Sigmoid colon (tissue), 7 donors: ENCODE measurements around the gene SIGLEC8. TPM values are rescaled to one million over a fixed set of nuclear protein-coding genes. Genes with fewer than 3 reads are reported as not detected.
"Not testable (repeated sequence)": the region's sequence is repeated elsewhere in the genome, so short reads cannot be mapped to it uniquely, and the experiment has no call there.

ENCODE experiments used
- DNase-seq: peaks from one replicate; pipeline ENCODE4 v3.0.0-alpha.2; 2019
- H3K27ac ChIP-seq, 4 donors: fragments of 200-600 bp; sonication (generic); one replicate each; pipeline ENCODE4 v1.5.1; 2016 to 2019; ENCODE audit warnings: mild to moderate bottlenecking in 1 of 4
- H3K27me3 ChIP-seq, 3 donors: fragments of 200-600 bp; sonication (generic); one replicate each; pipeline ENCODE4 v1.5.1; 2019; ENCODE audit warnings: mild to moderate bottlenecking in 1 of 3
- H3K36me3 ChIP-seq, 4 donors: fragments of 200-600 bp; sonication (generic); one replicate each; pipeline ENCODE4 v1.5.1; 2016 to 2019
- H3K4me1 ChIP-seq, 4 donors: fragments of 200-600 bp; sonication (generic); one replicate each; pipeline ENCODE4 v1.5.1; 2017 to 2019
- H3K4me3 ChIP-seq, 4 donors: fragments of 200-600 bp; sonication (generic); one replicate each; pipeline ENCODE4 v1.5.1; 2017 to 2019; ENCODE audit warnings: mild to moderate bottlenecking in 2 of 4, moderate library complexity in 1 of 4
- H3K9me3 ChIP-seq, 4 donors: fragments of 200-600 bp in 3 of 4; sonication (generic) in 3 of 4; one replicate each; pipeline versions ENCODE4 v1.5.1 to v1.6.1; 2013 to 2019
- EP300 ChIP-seq, 4 donors: sonication (generic); formaldehyde crosslinking; IDR thresholded peaks; one replicate each; pipeline ENCODE4 v1.6.1; 2017; ENCODE audit warnings: antibody characterized with exemption in 4 of 4
- POLR2A ChIP-seq, 2 donors: fragments of 450-650 bp; IDR thresholded peaks; one replicate each; pipeline ENCODE4 v1.6.1; 2016; ENCODE audit warnings: antibody characterized with exemption in 2 of 2, mild to moderate bottlenecking in 2 of 2, moderate library complexity in 2 of 2
- POLR2AphosphoS5 ChIP-seq, 4 donors: sonication (generic); formaldehyde crosslinking; IDR thresholded peaks; one replicate each; pipeline ENCODE4 v1.6.1; 2017; ENCODE audit warnings: antibody characterized with exemption in 4 of 4
- WGBS, 2 donors: extraction: QIAGEN DNeasy Blood & Tissue Kit; methylation state at CpG; one replicate each; pipeline ENCODE4 v1.1.7; 2013; 5-methylcytosine and 5-hydroxymethylcytosine counted together
- intact Hi-C: fragments of 100-400 bp; cut with DNase I; formaldehyde crosslinking; loops from one replicate; pipeline ENCODE4 v1.15.1; 2023
- polyA plus RNA-seq, 3 donors: library from polyadenylated mRNA; stranded (reverse); fragments of 200-250 nt; gene quantifications; one replicate each; pipeline ENCODE4 v1.2.3, GENCODE V29; 2013
- total RNA-seq, 4 donors: library from RNA; depleted of rRNA; stranded (reverse); fragments of >200 nt; gene quantifications; one replicate each; pipeline ENCODE4 v1.1.0, GENCODE V29; 2016
- TF ChIP-seq, protein P1 (sequence below), 4 experiments: fragments of 450-650 bp in 3 of 4; fragments of 200-600 bp in 1 of 4; IDR thresholded peaks; one replicate each; pipeline ENCODE4 v1.5.1; 2016 to 2019; ENCODE audit warnings: antibody characterized with exemption in 4 of 4, mild to moderate bottlenecking in 3 of 4, moderate library complexity in 2 of 4
- donor health status: healthy with polysubstance abuse.
- donor health status: Bipolar disorder and iron deficiency.
- donor health status: healthy.

SIGLEC8 gene
- total and polyA plus RNA-seq, 7 donors: 0.36 to 4.9 (median 1.3) TPM; not detected in 3

- H3K4me3 ChIP-seq: no peak overlapping the region
- TF ChIP-seq EP300 (IDR thresholded peaks at IDR 0.05) (no peak), POLR2AphosphoS5 (IDR thresholded peaks at IDR 0.05) (no peak), POLR2A (IDR thresholded peaks at IDR 0.05) (no peak)
- TF ChIP-seq, protein P1, sequence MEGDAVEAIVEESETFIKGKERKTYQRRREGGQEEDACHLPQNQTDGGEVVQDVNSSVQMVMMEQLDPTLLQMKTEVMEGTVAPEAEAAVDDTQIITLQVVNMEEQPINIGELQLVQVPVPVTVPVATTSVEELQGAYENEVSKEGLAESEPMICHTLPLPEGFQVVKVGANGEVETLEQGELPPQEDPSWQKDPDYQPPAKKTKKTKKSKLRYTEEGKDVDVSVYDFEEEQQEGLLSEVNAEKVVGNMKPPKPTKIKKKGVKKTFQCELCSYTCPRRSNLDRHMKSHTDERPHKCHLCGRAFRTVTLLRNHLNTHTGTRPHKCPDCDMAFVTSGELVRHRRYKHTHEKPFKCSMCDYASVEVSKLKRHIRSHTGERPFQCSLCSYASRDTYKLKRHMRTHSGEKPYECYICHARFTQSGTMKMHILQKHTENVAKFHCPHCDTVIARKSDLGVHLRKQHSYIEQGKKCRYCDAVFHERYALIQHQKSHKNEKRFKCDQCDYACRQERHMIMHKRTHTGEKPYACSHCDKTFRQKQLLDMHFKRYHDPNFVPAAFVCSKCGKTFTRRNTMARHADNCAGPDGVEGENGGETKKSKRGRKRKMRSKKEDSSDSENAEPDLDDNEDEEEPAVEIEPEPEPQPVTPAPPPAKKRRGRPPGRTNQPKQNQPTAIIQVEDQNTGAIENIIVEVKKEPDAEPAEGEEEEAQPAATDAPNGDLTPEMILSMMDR (IDR thresholded peaks at IDR 0.05): no peak
- no peaks in the 10 kb centered on the region for H3K36me3 ChIP-seq
- no peaks in the 10 kb centered on the region for H3K9me3 ChIP-seq
- no peak overlapping the region for H3K27ac ChIP-seq
- peaks cover 0 to 28% (median 3%) of the 10 kb centered on the region in 3 donors for H3K27me3 ChIP-seq
- no peaks in the 10 kb centered on the region for H3K4me1 ChIP-seq
- WGBS, 2 donors: 68 to 69% methylated on average over 4 of the region's 4 CpGs
- DNase-seq: peak; percentile 27
- intact Hi-C loops: no loop called here
These were observed 9.8 kb upstream of the SIGLEC8 start for GRCh38 chr19:51467864-51468544.

- DNase-seq: no peak
- no peaks in the 10 kb centered on the region for H3K4me1 ChIP-seq
- no peaks in the 10 kb centered on the region for H3K36me3 ChIP-seq
- H3K4me3 ChIP-seq: no peak overlapping the region
- intact Hi-C loops: no loop called here
- 52 to 61% methylated on average over 3 of the region's 3 CpGs for WGBS, 2 donors
- H3K27me3 ChIP-seq: peaks cover 4 to 30% (median 13%) of the 10 kb centered on the region in 3 donors
- H3K9me3 ChIP-seq: no peaks in the 10 kb centered on the region
- TF ChIP-seq, protein P1 (IDR thresholded peaks at IDR 0.05): no peak
- TF ChIP-seq EP300 (IDR thresholded peaks at IDR 0.05) (no peak), POLR2A (IDR thresholded peaks at IDR 0.05) (no peak), POLR2AphosphoS5 (IDR thresholded peaks at IDR 0.05) (no peak)
- H3K27ac ChIP-seq: no peak overlapping the region
These were observed 8.5 kb upstream of the SIGLEC8 start for GRCh38 chr19:51466723-51467122.

DNA sequence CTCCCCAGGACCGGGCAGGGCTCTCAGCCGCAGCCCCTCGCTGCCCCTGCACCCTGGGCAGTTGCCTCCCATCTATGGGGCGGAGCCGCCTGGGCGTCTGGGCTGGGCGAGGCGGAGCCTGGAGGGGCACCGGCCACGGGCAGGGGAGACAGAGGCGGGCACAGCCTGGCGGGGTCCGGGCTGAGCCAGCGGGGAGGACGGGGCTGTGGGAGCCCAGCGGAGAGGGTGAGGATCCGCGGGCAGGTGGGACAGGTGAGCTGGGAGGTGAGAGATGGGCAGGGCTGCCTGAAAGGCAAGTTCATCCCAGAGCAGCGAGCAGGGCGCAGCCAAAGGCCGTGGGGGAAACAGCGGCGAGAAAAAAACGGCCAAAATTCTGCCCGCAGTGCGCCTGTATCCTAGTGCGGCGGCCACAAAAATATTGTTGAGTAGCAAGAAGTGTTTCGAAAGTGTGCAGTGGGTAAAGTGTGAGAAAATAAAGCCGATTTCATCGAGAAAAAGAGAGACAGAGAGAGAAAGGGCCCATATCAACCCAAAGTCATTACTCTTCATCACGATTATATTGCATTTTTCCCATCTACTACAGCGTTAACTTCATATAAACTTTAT is 5.8 kb upstream of the SIGLEC8 start:
- H3K4me1 ChIP-seq, H3K4me3 ChIP-seq, H3K9me3 ChIP-seq, H3K36me3 ChIP-seq, H3K27ac ChIP-seq, intact Hi-C loops, DNase-seq: not testable (repeated sequence)
- WGBS, 2 donors: 28 to 46% methylated on average over 12 to 15 of the region's 33 CpGs
- H3K27me3 ChIP-seq: peaks cover 4 to 41% (median 13%) of the 10 kb centered on the region in 3 donors

DNA sequence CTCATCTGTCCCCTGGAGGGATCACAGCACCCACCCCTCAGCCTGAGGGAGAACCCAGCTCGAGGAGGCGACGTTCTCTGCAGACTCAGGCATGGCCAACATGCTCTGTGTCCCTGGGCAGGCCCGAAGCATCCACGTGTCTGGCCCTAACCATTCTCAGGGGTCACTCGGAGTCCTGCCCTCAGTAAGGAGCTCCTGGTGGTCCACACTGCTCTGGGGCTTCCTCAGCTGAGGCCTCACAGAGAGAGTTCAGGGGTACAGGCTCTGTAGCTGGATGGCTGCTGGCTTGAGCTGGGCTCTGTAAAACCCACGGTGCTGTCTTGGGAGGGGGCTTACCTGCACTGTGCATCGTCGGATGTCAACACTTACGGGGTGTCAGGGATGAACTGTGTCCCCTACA is 4.4 kb upstream of the SIGLEC8 start:
- Histone ChIP-seq H3K27me3 (peaks cover 4 to 52% (median 13%) of the 10 kb centered on the region in 3 donors), H3K4me1 (no peaks in the 10 kb centered on the region), H3K36me3 (no peaks in the 10 kb centered on the region), H3K4me3 (no peak overlapping the region), H3K27ac (no peak overlapping the region), H3K9me3 (no peaks in the 10 kb centered on the region)
- peak; percentile 30 for DNase-seq
- TF ChIP-seq EP300 (IDR thresholded peaks at IDR 0.05) (no peak), POLR2A (IDR thresholded peaks at IDR 0.05) (no peak), POLR2AphosphoS5 (IDR thresholded peaks at IDR 0.05) (no peak)
- TF ChIP-seq, protein P1 (IDR thresholded peaks at IDR 0.05): no peak
- WGBS, 2 donors: 74 to 82% methylated on average over 10 of the region's 10 CpGs
- intact Hi-C loops: no loop called here

DNA sequence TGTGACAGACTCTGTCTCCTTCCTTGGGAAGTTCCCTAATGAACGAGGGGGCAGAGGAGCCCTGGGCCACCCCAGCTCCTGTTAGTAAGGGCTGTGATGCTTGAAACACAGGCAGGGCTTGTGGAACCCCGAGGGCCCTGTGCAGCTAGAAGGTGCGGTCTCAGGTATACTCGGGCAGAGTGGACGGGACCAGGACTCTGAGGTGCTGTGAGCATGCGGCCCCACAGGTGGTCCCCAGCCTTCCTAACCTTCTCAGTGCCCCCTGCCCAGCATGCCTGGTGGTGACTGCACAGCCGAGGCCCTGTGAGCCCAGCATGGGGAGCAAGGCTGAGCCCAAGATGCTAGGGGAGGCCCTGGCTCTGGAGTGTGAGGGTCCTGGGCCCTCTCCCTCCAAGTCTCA is 4.0 kb upstream of the SIGLEC8 start:
- H3K4me3 ChIP-seq: no peak overlapping the region
- H3K36me3 ChIP-seq: no peaks in the 10 kb centered on the region
- no peaks in the 10 kb centered on the region for H3K4me1 ChIP-seq
- DNase-seq: peak; percentile 57
- H3K9me3 ChIP-seq: no peaks in the 10 kb centered on the region
- intact Hi-C loops: no loop called here
- 74 to 81% methylated on average over 7 of the region's 7 CpGs for WGBS, 2 donors
- peaks cover 4 to 57% (median 13%) of the 10 kb centered on the region in 3 donors for H3K27me3 ChIP-seq
- no peak for TF ChIP-seq POLR2A (IDR thresholded peaks at IDR 0.05)
- TF ChIP-seq EP300 (IDR thresholded peaks at IDR 0.05): no peak
- TF ChIP-seq POLR2AphosphoS5 (IDR thresholded peaks at IDR 0.05): no peak
- TF ChIP-seq, protein P1 (IDR thresholded peaks at IDR 0.05): no peak
- no peak overlapping the region for H3K27ac ChIP-seq
